Stimulated activated CD8-positive, alpha-beta memory T cell treated with anti-CD3 and anti-CD28 coated beads, Interleukin-4, amount 100 ng/mL, for 1 hour (primary cell): ENCODE data around the gene KRTAP2-2.
"Not testable (repeated sequence)": the region's sequence is repeated elsewhere in the genome, so short reads cannot be mapped to it uniquely, and the experiment has no call there.

Experiments
- DNase-seq, 2 donors: peaks; one replicate each; pipeline ENCODE4 v3.0.0-alpha.2; 2020; ENCODE audit warnings: low read depth in 2 of 2, low spot score in 1 of 2

The KRTAP2-2 gene, protein sequence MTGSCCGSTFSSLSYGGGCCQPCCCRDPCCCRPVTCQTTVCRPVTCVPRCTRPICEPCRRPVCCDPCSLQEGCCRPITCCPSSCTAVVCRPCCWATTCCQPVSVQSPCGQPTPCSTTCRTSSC

DNA sequence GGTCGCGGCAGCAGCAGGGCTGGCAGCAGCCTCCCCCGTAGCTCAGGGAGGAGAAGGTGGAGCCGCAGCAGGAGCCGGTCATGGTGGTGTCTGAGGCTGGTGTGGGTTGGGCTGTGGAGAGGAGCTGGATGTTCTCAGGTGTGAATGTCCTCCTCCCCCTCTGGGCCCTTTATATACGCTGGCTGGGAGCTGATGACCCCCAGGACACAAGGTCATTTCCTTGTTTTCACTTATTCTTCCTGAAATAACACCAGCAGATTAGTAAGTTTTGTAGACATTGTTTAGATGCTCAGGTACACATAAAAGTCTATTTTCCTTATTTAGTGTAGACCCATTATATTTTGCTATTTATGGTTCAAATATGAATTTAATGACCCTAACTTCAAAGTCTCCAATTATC is at the start of gene KRTAP2-2:
Gene KRTAP2-2, minus strand, starts transcription at position 101 of the 400 bp plus-strand sequence. Its CDS starts 19 bp downstream, at position 82.
- not testable (repeated sequence) for DNase-seq

DNA sequence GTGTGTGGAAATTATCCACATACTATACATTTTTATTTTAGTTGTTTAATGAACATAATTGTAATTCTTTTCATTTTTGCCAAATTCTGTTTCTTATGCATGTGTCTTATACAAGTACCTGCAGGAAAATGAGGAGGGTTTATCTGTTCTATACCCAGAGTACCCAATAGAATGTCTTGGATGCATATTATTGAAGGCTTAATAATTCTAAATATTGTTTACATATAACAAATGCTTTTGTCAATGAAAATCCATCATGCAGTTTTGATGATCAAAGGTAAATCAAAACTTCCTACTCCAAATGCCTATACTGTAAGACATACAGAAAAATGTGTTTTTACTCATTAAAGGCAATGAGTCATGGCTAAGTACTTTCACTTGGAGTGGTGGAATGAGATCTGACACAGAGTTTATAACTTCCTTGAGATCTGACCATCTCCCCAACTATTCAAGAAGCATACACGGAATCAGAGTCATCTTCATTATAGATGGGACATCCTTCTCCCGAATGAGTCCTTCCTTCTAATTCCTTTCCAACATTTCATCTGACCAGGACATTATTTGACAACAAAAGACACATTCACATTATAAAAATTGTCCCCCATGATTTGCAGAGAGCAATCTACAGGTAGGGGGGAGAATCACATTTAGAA is 49.5 kb upstream of the KRTAP2-2 start:
- not testable (repeated sequence) for DNase-seq

DNA sequence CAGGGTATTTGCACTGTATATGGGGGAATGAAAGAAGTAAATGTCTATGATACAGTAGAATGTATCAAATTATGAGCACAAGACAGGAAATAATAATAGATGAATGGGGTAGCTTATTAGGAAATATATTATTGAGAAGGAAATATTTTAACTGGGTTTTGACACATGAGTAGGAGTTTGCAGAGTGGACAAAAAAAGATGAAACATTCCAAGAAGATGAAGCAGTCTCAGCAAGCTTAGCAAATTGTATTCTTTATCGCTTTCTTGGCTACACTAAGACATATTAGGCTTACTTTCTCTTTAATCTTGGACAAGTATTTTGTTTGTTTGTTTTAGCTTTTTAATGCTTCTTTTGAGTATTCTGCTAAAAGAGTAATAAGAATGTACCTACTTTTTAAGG is 48.9 kb upstream of the KRTAP2-2 start:
- DNase-seq: no peak

DNA sequence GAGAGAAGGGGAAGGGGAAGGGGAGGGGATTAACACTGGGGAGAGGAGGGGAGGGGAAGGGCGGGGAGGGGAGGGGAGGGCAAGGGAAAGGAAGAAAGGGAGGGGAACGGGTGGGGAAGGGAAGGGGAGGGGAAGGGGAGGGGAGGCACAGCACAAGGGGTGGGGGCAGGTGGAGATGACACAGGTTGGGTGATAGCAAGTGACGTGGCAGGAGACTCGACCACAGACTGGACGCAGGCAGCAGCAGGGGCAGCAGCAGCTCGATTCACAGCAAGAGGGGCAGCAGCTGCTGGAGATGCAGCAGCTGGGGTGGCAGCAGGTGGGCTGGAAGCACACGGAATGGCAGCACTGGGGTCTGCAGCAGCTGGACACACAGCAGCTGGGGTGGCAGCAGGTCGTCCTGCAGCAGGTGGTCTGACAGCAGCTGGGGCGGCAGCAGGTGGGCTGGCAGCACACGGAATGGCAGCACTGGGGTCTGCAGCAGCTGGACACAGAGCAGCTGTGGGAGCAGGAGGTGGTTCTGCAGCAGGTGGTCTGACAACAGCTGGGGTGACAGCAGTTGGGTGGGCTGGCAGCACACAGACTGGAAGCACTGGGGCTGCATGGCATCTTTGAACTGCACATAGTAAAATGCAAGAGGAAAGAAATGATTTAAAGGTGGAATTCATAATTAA is 46.7 kb upstream of the KRTAP2-2 start, which contains the start of gene KRTAP4-16:
Gene KRTAP4-16, minus strand, starts transcription at position 624 of the 674 bp plus-strand sequence. Its CDS starts 0 bp downstream, at position 624.
- no peak for DNase-seq

DNA sequence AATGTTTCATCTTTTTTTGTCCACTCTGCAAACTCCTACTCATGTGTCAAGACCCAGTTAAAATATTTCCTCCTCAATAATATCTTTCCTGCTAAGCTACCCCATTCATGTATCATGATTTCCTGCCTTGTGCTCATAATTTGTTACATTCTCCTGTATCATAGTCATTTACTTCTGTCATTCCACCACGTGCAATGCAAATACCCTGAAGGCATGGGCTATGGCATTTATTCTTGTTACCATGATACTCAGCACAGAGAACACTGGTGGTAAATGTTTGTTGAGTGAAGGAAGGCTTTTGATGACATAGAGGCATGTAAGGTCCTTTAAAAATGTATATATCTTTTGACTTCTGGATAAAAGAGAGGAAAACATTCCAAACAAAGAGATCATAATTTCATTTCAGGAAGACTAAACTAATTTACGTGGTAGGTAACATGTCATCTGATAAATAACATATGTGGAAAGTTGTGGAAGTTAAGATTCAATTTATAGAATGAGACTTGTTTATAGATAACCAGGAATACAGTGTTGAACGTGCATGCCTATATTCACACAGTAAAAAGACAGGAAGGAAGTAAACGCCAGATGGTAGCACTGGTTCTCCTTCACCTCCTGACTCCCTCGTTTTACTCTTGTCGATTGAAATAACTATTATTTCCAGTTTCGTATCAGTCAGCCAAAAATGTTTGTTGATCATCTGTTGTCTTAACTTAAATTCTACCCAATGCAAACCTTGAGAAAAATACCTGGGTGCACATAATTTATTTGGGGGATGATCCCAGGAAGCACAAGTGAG is 44.9 kb upstream of the KRTAP2-2 start:
- DNase-seq: not testable (repeated sequence)

DNA sequence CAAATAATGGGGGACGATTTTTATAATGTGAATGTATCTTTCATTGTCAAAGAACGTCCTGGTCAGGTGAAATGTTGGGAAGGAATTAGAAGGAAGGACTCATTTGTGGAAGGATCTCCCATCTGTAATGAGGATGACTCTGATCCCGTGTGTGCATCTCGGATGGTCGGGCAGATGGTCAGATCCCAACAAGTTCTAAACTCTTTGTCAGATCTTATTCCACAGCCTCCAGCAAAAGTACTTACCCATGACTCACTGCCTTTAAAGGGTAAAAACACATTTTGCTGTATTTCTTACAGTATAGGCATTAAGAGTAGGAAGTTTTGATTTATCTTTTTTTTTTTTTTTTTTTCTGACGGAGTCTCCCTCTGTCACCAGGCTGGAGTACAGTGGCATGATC is 43.5 kb upstream of the KRTAP2-2 start:
- DNase-seq: no peak

DNA sequence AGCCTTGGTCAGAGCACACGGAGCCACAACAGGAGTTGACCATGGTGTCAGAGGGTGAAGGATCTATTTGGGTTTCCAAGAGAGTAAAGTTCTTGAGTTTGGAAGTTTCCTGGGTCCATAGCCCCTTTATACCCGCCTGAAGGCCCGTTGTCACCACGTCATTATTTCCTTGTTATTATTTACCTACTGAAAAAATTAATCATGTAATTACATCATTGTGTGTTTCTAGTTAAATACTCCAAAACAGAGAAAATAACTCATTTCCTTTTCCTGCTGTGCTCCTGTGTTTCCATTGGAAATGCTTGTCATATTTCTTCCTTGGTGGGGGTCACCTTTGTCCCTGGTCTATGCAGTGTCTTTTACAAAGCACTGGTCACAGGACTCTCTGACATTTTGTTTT is 43.0 kb upstream of the KRTAP2-2 start, which contains the start of gene KRTAP4-8:
Gene KRTAP4-8, minus strand, starts transcription at position 101 of the 400 bp plus-strand sequence. Its CDS starts 58 bp downstream, at position 43.
- no peak for DNase-seq

DNA sequence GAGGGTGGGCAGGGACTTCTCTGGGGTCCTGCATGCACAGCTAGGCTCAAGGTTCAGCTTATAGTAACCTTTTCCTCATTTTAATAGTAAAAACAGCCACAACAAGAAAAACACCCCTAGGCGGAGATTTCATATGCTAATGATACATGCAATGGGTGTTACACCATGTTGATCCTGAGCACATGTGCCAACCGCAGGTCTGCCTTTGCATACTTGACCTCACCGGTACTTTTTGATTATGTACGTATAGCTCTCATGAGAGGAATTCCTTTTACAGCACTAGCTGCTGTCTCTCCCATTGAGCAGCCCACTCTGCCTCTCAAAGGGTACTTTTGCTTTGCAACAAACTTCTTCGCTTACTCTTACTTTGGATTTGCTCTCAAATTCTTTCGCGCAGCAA is 41.0 kb upstream of the KRTAP2-2 start:
- DNase-seq: no peak

DNA sequence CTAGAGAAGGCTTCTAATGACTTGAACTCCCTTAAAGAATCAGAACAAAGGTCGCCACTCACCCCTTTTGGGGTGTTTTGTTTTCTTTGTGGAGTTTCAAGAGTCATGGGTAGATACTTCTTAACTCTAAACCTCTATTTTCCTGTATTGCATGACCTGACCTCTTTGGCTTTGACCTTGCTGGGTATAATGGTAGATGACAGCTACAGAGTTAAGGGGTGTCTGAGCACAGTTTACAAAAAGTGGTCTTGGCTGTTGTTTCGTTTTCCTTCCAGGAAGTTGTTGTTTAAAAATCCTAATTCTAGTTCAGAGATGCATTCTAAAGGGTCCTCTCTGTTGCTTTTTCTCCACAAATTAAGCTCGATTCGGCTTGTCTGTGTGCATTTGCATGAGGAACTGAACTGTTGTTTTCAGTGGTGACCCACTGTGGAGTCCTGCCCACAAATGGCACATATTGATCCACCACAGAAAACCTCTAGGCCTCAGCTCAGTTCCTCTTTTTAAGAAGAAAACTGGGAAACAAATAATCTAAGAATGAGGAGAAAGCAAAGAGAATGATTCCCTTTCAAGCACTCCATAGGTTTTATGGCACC is 33.8 kb upstream of the KRTAP2-2 start:
- not testable (repeated sequence) for DNase-seq

DNA sequence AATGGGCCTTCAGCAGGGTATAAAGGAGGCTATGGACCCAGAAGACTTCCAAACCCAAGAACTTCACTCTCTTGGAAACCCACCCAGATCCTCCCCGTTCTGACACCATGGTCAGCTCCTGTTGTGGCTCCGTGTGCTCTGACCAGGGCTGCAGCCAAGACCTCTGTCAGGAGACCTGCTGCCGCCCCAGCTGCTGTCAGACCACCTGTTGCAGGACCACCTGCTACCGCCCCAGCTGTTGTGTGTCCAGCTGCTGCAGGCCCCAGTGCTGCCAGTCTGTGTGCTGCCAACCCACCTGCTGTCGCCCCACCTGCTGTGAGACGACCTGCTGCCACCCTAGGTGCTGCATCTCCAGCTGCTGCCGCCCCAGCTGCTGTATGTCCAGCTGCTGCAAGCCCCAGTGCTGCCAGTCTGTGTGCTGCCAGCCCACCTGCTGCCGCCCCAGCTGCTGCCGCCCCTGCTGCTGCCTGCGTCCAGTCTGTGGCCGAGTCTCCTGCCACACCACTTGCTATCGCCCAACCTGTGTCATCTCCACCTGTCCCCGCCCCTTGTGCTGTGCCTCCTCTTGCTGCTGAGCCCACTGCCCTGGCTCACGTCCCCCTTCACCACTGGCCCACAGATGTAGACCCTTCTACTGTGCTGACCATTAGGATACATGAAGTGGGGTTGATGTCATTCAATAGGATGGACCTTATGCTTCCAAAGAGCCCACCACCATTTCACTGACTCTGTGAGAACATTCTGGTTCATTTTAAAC is 29.2 kb upstream of the KRTAP2-2 start, which contains the start of gene KRTAP4-7:
Gene KRTAP4-7, plus strand, starts transcription at position 51 of the 757 bp plus-strand sequence. Its CDS starts 57 bp downstream, at position 108.
- not testable (repeated sequence) for DNase-seq

DNA sequence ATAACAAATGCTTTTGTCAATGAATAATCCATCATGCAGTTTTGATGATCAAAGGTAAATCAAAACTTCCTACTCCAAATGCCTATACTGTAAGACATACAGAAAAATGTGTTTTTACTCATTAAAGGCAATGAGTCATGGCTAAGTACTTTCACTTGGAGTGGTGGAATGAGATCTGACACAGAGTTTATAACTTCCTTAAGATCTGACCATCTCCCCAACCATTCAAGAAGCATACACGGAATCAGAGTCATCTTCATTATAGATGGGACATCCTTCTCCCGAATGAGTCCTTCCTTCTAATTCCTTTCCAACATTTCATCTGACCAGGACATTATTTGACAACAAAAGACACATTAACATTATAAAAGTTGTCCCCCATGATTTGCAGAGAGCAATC is 28.4 kb upstream of the KRTAP2-2 start:
- DNase-seq: not testable (repeated sequence)

DNA sequence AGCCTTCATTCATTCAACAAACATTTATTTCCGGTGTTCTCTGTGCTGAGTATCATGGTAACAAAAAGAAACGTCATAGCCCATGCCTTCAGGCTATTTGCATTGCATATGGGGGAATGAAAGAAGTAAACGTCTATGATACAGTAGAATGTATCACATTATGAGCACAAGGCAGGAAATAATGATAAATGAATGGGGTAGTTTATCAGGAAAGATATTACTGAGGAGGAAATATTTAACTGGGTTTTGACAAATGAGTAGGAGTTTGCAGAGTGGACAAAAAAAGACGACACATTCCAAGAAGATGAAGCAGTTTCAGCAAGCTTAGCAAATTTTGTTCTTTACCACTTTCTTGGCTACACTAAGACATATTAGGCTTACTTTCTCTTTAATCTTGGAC is 27.6 kb upstream of the KRTAP2-2 start:
- no peak for DNase-seq

DNA sequence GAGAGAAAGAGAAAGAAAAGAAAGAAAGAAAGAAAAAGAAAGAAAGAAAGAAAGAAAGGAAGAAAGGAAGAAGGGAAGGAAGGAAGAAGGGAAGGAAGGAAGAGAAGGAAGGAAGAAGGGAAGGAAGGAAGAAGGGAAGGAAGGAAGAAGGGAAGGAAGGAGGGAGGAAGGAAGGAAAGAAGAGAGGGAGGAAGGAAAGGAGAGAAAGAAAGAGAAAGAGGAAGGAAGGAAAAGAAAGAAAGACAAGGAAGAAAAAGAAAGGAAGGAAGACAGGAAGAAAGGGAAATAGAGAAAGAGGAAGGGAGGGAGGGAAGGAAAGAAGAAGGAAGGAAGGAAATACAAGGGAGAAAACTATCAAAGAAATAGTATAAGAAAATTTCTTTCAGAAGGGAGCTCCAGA is 21.8 kb upstream of the KRTAP2-2 start:
- DNase-seq: no peak

DNA sequence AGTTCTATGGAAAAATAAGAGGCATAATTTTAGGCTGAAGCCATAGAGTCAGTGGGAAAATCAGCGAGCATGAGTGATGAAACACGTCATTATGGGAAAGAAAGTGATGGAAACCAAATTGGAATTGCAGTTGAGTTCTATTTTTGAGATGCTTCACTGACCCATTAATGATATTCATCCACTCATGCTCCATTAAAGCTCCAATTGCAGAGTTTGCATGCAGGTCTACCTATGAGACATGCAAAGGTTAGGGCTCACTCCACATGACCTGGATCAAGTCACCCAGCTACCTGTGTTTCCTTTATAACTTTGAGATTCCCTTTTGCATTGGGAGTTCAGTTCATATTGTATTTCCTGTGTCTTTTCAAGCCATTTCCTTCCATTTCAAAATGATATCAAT is 18.6 kb upstream of the KRTAP2-2 start:
- DNase-seq: no peak

DNA sequence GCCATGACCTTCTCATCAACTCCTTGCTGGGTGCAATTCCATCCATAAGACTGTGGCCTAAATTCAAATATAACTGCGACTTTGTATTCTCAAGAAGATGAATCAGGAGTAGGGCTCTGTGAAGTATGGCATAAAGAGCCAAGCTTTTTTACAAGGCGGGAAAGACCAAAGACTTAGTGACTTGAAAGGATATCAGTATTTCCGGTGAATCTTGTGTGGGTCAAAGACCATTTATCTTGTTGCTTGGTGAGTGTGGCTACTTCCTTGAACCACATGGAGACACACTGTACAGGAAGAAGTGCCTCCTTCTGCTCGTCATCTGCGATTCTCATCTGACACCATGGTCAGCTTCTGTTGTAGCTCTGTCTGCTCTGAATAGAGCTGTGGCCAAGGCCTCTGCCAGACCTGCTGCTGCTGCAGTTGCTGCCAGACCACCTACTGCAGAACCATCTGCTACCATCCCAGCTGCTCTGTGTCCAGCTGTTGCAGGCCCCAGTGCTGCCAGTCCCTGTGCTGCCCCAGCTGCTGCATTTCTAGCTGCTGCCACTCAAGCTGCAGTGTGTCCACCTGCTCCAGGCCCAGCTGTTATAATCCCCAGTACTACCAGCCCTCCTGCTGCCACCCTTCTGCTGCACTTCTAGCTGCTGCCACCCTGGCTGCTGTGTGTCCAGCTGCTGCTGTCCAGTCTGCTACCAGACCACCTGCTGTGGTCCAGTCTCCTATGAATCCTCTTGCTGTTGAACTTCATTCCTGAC is 16.8 kb upstream of the KRTAP2-2 start:
- DNase-seq: no peak

DNA sequence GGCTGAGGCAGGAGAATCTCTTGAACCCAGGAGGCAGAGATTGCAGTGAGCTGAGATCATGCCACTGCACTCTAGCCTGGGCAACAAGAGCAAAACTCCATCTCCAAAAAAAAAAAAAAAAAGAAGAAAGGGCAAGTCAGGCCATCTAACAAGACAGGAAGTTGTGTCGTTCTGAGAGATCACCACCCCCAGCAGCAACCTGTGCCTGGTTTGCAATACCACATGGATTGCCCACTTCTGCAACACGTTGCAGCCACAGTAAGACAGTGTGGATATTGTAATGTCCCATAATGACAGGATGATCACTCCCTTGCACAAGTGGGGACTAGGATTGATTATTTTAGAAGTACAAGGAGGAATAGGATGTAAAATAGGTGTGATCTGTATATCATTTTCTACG is 14.0 kb upstream of the KRTAP2-2 start:
- DNase-seq: no peak

DNA sequence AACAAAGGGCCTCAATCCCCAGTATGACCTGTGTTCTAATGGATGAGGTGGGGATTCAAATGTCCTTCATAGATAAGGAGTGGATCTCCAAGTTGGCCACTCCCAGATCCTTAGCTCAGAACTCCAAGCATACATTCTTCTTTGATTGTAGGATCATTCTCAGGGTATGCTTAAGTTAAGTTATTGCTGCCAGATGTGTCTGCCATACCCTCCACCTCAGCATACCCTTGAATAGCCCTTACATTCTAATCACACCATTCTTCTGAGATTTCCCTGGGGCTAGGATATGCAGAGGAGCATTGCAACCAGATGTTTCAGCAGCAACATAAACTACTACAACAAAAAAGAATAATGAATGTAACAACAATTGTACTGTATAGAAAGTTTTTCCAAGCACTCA is 12.3 kb upstream of the KRTAP2-2 start:
- DNase-seq: no peak

DNA sequence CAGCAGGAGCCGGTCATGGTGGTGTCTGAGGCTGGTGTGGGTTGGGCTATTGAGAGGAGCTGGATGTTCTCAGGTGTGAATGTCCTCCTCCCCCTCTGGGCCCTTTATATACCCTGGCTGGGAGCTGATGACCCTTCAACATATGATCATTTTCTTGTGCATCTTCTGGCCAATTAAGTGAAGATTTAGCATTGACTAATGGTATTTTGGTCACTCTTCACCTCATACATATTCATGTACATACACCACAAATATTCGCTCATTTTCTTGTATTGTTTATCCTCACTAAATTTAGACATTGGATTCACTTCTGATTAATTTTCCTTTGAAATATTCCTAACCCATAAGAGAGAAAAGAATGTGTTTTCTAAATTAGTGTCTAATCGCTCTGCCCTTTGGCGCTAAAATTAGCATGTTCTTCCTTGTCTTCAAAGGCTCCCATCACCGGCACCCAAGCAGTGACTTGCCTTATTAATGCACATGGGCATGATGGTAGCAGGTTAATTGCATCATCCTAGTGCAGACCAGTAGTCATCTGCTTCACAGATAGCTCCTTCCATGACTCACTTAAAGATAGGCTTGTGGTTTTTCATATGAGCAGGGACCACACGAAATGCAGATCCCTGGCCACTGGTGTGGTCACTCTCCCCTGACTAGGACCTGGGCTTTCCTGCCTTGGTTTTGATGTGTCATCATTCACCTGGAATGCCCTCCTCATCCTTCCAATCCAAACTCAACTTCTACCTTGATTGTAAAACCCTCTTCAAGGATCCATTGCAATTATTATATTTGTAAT is 11.0 kb upstream of the KRTAP2-2 start, which contains the start of gene KRTAP2-4:
Gene KRTAP2-4, minus strand, starts transcription at position 51 of the 796 bp plus-strand sequence. Its CDS starts 34 bp downstream, at position 17.
- DNase-seq: no peak
